ENCODE measurements around the gene PROC. TPM values are rescaled to one million over a fixed set of nuclear protein-coding genes. Genes with fewer than 3 reads are reported as not detected.
A peak's percentile ranks its signal among the peaks of the same experiment; 100 is the strongest.

Gene PROC
- total and polyA plus RNA-seq, 2 of the 8 experiments (the other 6 are each of a cell fraction or from before 2014, with no cell fraction given) = 1.5 to 1.6 TPM

GRCh38 chr2:127408807-127409099 lies 9.5 kb upstream of the PROC start:
- H3K4me2 ChIP-seq (ENCODE audit: insufficient read depth in 1 of 2, low read depth in 2 of 2, low read length in 2 of 2) = peak overlapping the region; percentile 56 to 65
- no peak overlapping the region for H3K9ac ChIP-seq (replicated peaks in 1 of 4; ENCODE audit: extremely low read depth in 1 of 4, low read depth in 3 of 4, low read length in 3 of 4)
- peaks cover 2% of the 10 kb centered on the region for H3K23me2 ChIP-seq (ENCODE audit: low read depth, low read length)
- no peak overlapping the region for H3K27ac ChIP-seq (ENCODE audit: low read depth, low read length)
- no peak overlapping the region for H3K18ac ChIP-seq (ENCODE audit: extremely low read depth, low read length)
- no peak for TF ChIP-seq CBX8 (IDR thresholded peaks at IDR 0.05; ENCODE audit: borderline replicate concordance, low read depth, low read length)
- TF ChIP-seq RAD21 (IDR thresholded peaks at IDR 0.05 in 1 of 2, conservative IDR thresholded peaks at IDR 0.05 in 1 of 2; ENCODE audit: low read depth in 2 of 2, low read length in 2 of 2) = peak in 1 of 2 experiments; percentile 35; a peak in 2 of 4 replicates
- TF ChIP-seq, protein P1, sequence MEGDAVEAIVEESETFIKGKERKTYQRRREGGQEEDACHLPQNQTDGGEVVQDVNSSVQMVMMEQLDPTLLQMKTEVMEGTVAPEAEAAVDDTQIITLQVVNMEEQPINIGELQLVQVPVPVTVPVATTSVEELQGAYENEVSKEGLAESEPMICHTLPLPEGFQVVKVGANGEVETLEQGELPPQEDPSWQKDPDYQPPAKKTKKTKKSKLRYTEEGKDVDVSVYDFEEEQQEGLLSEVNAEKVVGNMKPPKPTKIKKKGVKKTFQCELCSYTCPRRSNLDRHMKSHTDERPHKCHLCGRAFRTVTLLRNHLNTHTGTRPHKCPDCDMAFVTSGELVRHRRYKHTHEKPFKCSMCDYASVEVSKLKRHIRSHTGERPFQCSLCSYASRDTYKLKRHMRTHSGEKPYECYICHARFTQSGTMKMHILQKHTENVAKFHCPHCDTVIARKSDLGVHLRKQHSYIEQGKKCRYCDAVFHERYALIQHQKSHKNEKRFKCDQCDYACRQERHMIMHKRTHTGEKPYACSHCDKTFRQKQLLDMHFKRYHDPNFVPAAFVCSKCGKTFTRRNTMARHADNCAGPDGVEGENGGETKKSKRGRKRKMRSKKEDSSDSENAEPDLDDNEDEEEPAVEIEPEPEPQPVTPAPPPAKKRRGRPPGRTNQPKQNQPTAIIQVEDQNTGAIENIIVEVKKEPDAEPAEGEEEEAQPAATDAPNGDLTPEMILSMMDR (IDR thresholded peaks at IDR 0.05; ENCODE audit: control extremely low read depth in 1 of 3, insufficient read depth in 1 of 3, low read depth in 1 of 3, low read length in 3 of 3) = peak in 1 of 3 experiments; percentile 25; a peak in 2 of 4 replicates
- no peaks in the 10 kb centered on the region for H3K36me3 ChIP-seq (ENCODE audit: control insufficient read depth in 2 of 4, insufficient read depth in 4 of 4, low read length in 3 of 4)
- H3K4me3 ChIP-seq (ENCODE audit: extremely low read depth in 1 of 4, insufficient read depth in 2 of 4, low read depth in 3 of 4, low read length in 4 of 4) = peak overlapping the region; percentile 40 to 64 (median 52)
- POLR2A ChIA-PET (ENCODE audit: partially characterized antibody) = interaction anchor here (1.1 to 1.6 kb wide), 4 partner anchors 13 to 47 kb away, joined by 3 to 4 read pairs (median 4); no protein-coding TSS in a partner anchor
- no peaks in the 10 kb centered on the region for H3K27me3 ChIP-seq (replicated peaks in 1 of 4; ENCODE audit: control insufficient read depth in 3 of 4, extremely low read depth in 1 of 4, insufficient read depth in 3 of 4, low read length in 3 of 4)
- no peak overlapping the region for H2BK20ac ChIP-seq (ENCODE audit: low read length)
- FAIRE-seq (no peak), DNase-seq (ENCODE audit: low read depth in 1 of 2, low spot score in 2 of 2) (no peak)
- no peak overlapping the region for H4K8ac ChIP-seq (ENCODE audit: extremely low read depth, insufficient read depth, low read length)
- H2BK120ac ChIP-seq (replicated peaks; ENCODE audit: low read depth, low read length) = no peak overlapping the region
- H2BK12ac ChIP-seq (ENCODE audit: low read depth, low read length) = no peak overlapping the region; the same call in 1 of the 2 replicates
- peak overlapping the region; percentile 20 for H4K5ac ChIP-seq (ENCODE audit: insufficient read length, low read depth, low read length)
- no peaks in the 10 kb centered on the region for H3K79me2 ChIP-seq (ENCODE audit: control insufficient read depth in 1 of 2, insufficient read depth in 2 of 2, low read length in 2 of 2)
- H2BK15ac ChIP-seq (ENCODE audit: low read length) = no peak overlapping the region
- H3K4ac ChIP-seq (replicated peaks; ENCODE audit: insufficient read length, low read depth, low read length) = no peak overlapping the region
- H4K20me1 ChIP-seq (replicated peaks in 1 of 2; ENCODE audit: control insufficient read depth in 1 of 2, insufficient read depth in 2 of 2, low read length in 2 of 2) = no peaks in the 10 kb centered on the region
- H2AK5ac ChIP-seq (ENCODE audit: low read depth, low read length) = no peak overlapping the region
- H2AFZ ChIP-seq (ENCODE audit: low read length) = 0 out of 2 replicates have a peak overlapping the region, but pooled peaks have one; percentile 4
- H4K91ac ChIP-seq (replicated peaks; ENCODE audit: insufficient read length, low read length) = peak overlapping the region; percentile 45
- no peak overlapping the region for H3K56ac ChIP-seq (replicated peaks; ENCODE audit: insufficient read length, low read depth, low read length)
- 62% methylated on average over 10 of the region's 10 CpGs; no CpG with 5 or more reads in 1 of the 2 experiments for WGBS, 2 experiments (ENCODE audit: extremely low coverage in 1 of 2, insufficient coverage in 1 of 2, insufficient read length in 1 of 2, insufficient replicate concordance in 2 of 2, low coverage in 1 of 2, low lambda C conversion rate in 2 of 2, missing lambda C conversion rate in 1 of 2)
- no peak overlapping the region for H3K23ac ChIP-seq (ENCODE audit: insufficient read length)
- H2BK5ac ChIP-seq (ENCODE audit: low read depth, low read length) = 0 out of 2 replicates have a peak overlapping the region, but pooled peaks have one; percentile 66
- no peaks in the 10 kb centered on the region for H3K79me1 ChIP-seq (ENCODE audit: low read depth, low read length)
- peaks cover 0 to 4% of the 10 kb centered on the region in 2 experiments; a peak in 1 of 4 replicates for H3K9me3 ChIP-seq (ENCODE audit: insufficient read depth in 2 of 2, low read depth in 1 of 2, low read length in 1 of 2)
- H3K14ac ChIP-seq (ENCODE audit: insufficient read length) = no peak overlapping the region
- peaks cover 0 to 4% (median 2%) of the 10 kb centered on the region in 4 experiments; a peak in 3 of 7 replicates for H3K4me1 ChIP-seq (replicated peaks in 1 of 4; ENCODE audit: control insufficient read depth in 3 of 4, insufficient read depth in 4 of 4, low read length in 3 of 4)
- CTCF ChIA-PET (ENCODE audit: partially characterized antibody) = interaction anchor here (0.6 to 1.5 kb wide), 10 partner anchors 8 to 592 kb away, joined by 3 to 6 read pairs (median 3); partner anchors contain the start of gene IWS1
